MM.1S (cell line): ENCODE results near the gene RARRES2.
"Not testable (repeated sequence)": the region's sequence is repeated elsewhere in the genome, so short reads cannot be mapped to it uniquely, and the experiment has no call there.

Experiments used
- DNase-seq: peaks from one replicate; pipeline ENCODE4 v3.0.0-alpha.2; 2015
- H2AFZ ChIP-seq: fragments of 300-600 bp; sonication (generic); 2 replicates; pipeline ENCODE4 v1.6.0; 2016; ENCODE audit warnings: antibody characterized with exemption, low read length
- H3F3A ChIP-seq: fragments of 300-600 bp; sonication (generic); 2 replicates; pipeline ENCODE4 v1.6.1; 2016; ENCODE audit warnings: mild to moderate bottlenecking, antibody characterized with exemption, low read length, moderate library complexity, mixed read lengths; ENCODE audit not compliant: insufficient read depth
- H3K27ac ChIP-seq: fragments of 300-600 bp; sonication (generic); 2 replicates; pipeline ENCODE4 v1.5.1; 2016; ENCODE audit warnings: mild to moderate bottlenecking, low read length
- H3K27me3 ChIP-seq: fragments of 300-600 bp; sonication (generic); replicated peaks from 2 replicates; pipeline ENCODE4 v1.6.0; 2016; ENCODE audit warnings: low read length; ENCODE audit not compliant: insufficient read depth
- H3K36me3 ChIP-seq: fragments of 300-600 bp; sonication (generic); replicated peaks from 2 replicates; pipeline ENCODE4 v1.6.1; 2016; ENCODE audit warnings: mild to moderate bottlenecking, low read length, mixed read lengths; ENCODE audit not compliant: insufficient read depth
- H3K4me1 ChIP-seq: fragments of 300-600 bp; sonication (generic); 2 replicates; pipeline ENCODE4 v1.6.1; 2016; ENCODE audit warnings: low read length, mixed read lengths
- H3K4me2 ChIP-seq: fragments of 300-600 bp; sonication (generic); 2 replicates; pipeline ENCODE4 v1.6.0; 2016; ENCODE audit warnings: low read depth, low read length
- H3K4me3 ChIP-seq: fragments of 300-600 bp; sonication (generic); 2 replicates; pipeline ENCODE4 v1.5.1; 2016; ENCODE audit warnings: low read length, mixed read lengths
- H3K79me2 ChIP-seq: fragments of 300-600 bp; sonication (generic); 2 replicates; pipeline ENCODE4 v1.6.1; 2016; ENCODE audit warnings: mixed run types, low read length, mixed read lengths
- H3K9ac ChIP-seq: fragments of 300-600 bp; sonication (generic); 2 replicates; pipeline ENCODE4 v1.6.1; 2016; ENCODE audit warnings: low read length, mixed read lengths
- H3K9me2 ChIP-seq: fragments of 300-600 bp; sonication (generic); replicated peaks from 2 replicates; pipeline ENCODE4 v1.6.1; 2016; ENCODE audit warnings: mild to moderate bottlenecking, low read length, mixed read lengths; ENCODE audit not compliant: insufficient read depth
- H3K9me3 ChIP-seq: fragments of 300-600 bp; sonication (generic); replicated peaks from 2 replicates; pipeline ENCODE4 v1.6.1; 2016; ENCODE audit warnings: mild to moderate bottlenecking, low read length, mixed read lengths; ENCODE audit not compliant: insufficient read depth
- H4K20me1 ChIP-seq: fragments of 300-600 bp; sonication (generic); 2 replicates; pipeline ENCODE4 v1.6.1; 2016; ENCODE audit warnings: mild to moderate bottlenecking, low read length, moderate library complexity, mixed read lengths; ENCODE audit not compliant: insufficient read depth
- EZH2 ChIP-seq: fragments of 300-600 bp; sonication (generic); optimal IDR thresholded peaks from 2 replicates; pipeline ENCODE3; 2017; ENCODE audit warnings: low read depth, mild to moderate bottlenecking, antibody characterized with exemption, low read length, mixed read lengths
- EZH2phosphoT487 ChIP-seq: fragments of 300-600 bp; sonication (generic); IDR thresholded peaks from 2 replicates; pipeline ENCODE4 v1.6.1; 2018; ENCODE audit warnings: antibody characterized with exemption, low read length
- TF ChIP-seq, protein P1 (sequence below): fragments of 300-600 bp; sonication (generic); IDR thresholded peaks from 2 replicates; pipeline ENCODE4 v1.5.1; 2016; ENCODE audit warnings: antibody characterized with exemption, low read length, mixed read lengths

RARRES2 gene

DNA sequence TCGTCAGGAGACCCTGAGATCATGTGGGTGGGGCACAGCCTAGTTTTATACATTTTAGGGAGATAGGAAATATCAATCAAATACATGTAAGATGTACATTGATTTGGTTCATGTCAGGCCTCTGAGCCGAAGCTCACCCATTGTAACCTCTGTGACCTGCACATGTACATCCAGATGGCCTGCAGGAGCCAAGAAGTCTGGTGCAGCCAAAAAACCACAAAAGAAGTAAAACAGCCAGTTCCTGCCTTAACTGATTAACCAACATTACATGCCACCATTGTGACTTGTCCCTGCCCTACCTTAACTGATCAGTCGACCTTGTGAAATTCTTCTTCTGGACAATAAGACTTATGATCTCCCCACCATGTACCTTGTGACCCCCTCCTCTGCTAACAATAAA, 34.3 kb downstream of the RARRES2 start:
- H3K79me2 ChIP-seq = peaks cover 23% of the 10 kb centered on the region; the same call in 1 of the 2 replicates
- H2AFZ ChIP-seq = no peak overlapping the region
- H3K27ac ChIP-seq = no peak overlapping the region
- no peak overlapping the region for H3K4me2 ChIP-seq
- H3K36me3 ChIP-seq = no peaks in the 10 kb centered on the region
- H3K9ac ChIP-seq = no peak overlapping the region
- no peaks in the 10 kb centered on the region for H4K20me1 ChIP-seq
- no peak for DNase-seq
- H3F3A ChIP-seq = no peaks in the 10 kb centered on the region
- no peaks in the 10 kb centered on the region for H3K27me3 ChIP-seq
- H3K4me1 ChIP-seq = peaks cover under 1% of the 10 kb centered on the region; the same call in 1 of the 2 replicates
- H3K4me3 ChIP-seq = no peak overlapping the region
- no peaks in the 10 kb centered on the region for H3K9me3 ChIP-seq
- no peak for TF ChIP-seq EZH2phosphoT487
- TF ChIP-seq, protein P1, sequence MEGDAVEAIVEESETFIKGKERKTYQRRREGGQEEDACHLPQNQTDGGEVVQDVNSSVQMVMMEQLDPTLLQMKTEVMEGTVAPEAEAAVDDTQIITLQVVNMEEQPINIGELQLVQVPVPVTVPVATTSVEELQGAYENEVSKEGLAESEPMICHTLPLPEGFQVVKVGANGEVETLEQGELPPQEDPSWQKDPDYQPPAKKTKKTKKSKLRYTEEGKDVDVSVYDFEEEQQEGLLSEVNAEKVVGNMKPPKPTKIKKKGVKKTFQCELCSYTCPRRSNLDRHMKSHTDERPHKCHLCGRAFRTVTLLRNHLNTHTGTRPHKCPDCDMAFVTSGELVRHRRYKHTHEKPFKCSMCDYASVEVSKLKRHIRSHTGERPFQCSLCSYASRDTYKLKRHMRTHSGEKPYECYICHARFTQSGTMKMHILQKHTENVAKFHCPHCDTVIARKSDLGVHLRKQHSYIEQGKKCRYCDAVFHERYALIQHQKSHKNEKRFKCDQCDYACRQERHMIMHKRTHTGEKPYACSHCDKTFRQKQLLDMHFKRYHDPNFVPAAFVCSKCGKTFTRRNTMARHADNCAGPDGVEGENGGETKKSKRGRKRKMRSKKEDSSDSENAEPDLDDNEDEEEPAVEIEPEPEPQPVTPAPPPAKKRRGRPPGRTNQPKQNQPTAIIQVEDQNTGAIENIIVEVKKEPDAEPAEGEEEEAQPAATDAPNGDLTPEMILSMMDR = no peak
- no peak for TF ChIP-seq EZH2
- no peaks in the 10 kb centered on the region for H3K9me2 ChIP-seq

GRCh38 chr7:150306377-150306776, 35.1 kb downstream of the RARRES2 start:
- H3K79me2 ChIP-seq = peaks cover 19% of the 10 kb centered on the region; the same call in 1 of the 2 replicates
- not testable (repeated sequence) for H2AFZ ChIP-seq, H3K9me2 ChIP-seq, H3F3A ChIP-seq, H4K20me1 ChIP-seq, DNase-seq, H3K9ac ChIP-seq, H3K27ac ChIP-seq, H3K9me3 ChIP-seq, H3K27me3 ChIP-seq, H3K36me3 ChIP-seq, H3K4me1 ChIP-seq, H3K4me2 ChIP-seq, H3K4me3 ChIP-seq

DNA sequence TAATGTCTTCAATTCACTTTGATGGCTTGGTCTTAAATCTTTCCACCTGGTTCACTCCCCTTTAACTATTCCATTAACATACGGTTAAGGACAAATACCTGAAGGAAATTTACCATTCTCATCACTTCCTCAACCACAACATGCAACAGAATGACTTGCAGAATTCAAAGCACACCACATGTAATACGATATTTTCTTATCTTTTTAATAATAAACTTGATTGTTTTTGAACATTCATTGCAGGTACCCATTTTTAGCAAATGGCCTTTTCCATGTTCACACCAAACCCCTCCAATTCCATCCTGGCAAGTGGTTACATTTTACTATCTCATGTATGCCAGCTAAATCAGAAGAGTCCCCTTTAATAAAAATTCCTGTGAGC, 35.5 kb downstream of the RARRES2 start:
- H3K4me2 ChIP-seq, H4K20me1 ChIP-seq, H3K36me3 ChIP-seq, H3K9ac ChIP-seq, H3K9me2 ChIP-seq, H3K4me1 ChIP-seq, H3K27me3 ChIP-seq, H3K4me3 ChIP-seq, H3F3A ChIP-seq, DNase-seq, H3K27ac ChIP-seq, H2AFZ ChIP-seq, H3K9me3 ChIP-seq: not testable (repeated sequence)
- peaks cover 14% of the 10 kb centered on the region; the same call in 1 of the 2 replicates for H3K79me2 ChIP-seq

- H3K79me2 ChIP-seq, H3K27me3 ChIP-seq, H3K27ac ChIP-seq, H4K20me1 ChIP-seq, DNase-seq, H3K36me3 ChIP-seq, H3K9me2 ChIP-seq, H3K9me3 ChIP-seq, H3F3A ChIP-seq, H3K4me2 ChIP-seq, H3K4me3 ChIP-seq, H3K4me1 ChIP-seq, H3K9ac ChIP-seq, H2AFZ ChIP-seq: not testable (repeated sequence)
Observed at GRCh38 chr7:150305259-150305902, 36.0 kb downstream of the RARRES2 start.

DNA sequence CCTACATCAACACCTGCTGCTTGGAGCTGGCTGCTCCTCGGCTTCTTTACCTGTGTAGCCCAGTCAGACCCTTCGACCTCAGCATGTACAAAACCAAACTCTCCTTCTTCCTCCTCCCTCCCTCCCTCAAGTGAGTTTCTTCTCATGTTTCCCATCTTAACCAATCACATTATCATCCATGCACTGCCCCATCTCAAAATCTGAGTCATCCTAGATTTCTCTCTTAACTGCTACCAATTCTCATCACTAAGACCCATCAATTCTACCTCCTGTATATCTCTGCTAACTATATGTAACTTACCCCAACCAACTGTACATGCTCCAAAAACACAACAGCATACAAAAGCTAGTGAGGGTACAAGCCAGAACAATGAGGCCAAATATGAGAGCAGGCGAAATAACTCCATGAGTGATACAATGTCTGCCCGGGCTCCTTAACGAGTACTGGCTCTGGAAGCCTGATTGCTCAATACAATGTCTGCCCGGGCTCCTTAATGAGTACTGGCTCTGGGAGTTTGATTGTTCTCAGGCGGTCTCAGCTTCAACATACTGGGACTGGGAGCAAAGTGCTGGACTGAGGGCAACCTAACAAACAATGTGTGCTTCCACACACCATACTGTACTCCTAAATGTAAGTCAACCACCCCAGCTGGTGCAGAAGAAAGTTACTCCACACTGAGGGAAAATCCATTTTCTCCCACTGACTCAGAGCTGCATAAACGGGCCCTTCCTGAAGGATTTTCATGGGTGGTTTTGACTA, 36.8 kb downstream of the RARRES2 start:
- not testable (repeated sequence) for H3K9me3 ChIP-seq, DNase-seq, H3K4me3 ChIP-seq, H3K27ac ChIP-seq, H3K36me3 ChIP-seq, H3F3A ChIP-seq, H3K79me2 ChIP-seq, H3K4me2 ChIP-seq, H3K9ac ChIP-seq, H3K9me2 ChIP-seq, H3K4me1 ChIP-seq, H3K27me3 ChIP-seq, H4K20me1 ChIP-seq, H2AFZ ChIP-seq

DNA sequence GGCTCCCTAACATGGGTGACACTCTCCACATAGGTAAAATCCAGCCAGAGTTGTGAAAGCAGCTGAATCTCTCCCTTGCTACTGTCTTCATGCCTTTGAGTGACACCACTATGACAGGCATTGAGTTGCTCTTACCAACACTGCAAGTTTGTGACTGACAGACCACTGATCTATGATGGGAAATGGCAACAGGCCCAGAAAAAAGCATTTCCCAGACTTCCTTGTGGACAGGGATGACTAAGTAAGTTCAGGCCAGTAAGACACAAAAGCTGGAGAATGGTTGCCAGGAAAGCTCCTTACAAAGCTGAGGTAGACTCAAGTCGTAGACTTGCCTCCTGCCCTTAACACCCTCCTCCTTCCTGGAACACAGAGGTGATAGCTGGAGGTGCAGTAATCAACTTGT, 38.5 kb downstream of the RARRES2 start:
- H3K9ac ChIP-seq, H4K20me1 ChIP-seq, H3K4me3 ChIP-seq, H3K4me1 ChIP-seq, H3K79me2 ChIP-seq, H3K27me3 ChIP-seq, H3K9me2 ChIP-seq, H2AFZ ChIP-seq, H3K36me3 ChIP-seq, DNase-seq, H3K9me3 ChIP-seq, H3F3A ChIP-seq, H3K4me2 ChIP-seq, H3K27ac ChIP-seq: not testable (repeated sequence)

DNA sequence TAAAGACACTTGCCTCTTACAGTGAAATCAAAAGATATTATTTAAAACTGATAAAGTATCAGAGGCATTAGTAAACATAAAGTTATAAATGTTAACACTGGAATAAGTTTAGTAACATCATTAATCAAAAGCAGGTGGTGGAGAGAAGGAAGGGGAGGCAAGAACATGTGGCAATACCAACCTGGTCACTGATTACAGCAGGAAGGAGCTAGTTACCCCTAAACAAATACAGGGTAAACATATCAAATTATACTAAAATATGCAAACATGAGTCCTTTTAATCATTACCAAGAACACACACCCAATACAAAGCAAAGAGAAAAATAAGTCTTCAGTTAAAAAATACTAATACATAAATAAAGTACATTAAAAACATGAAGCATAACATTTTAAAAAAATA, 43.5 kb downstream of the RARRES2 start:
- H3K79me2 ChIP-seq, H3F3A ChIP-seq, H3K9me3 ChIP-seq, H3K4me2 ChIP-seq, DNase-seq, H4K20me1 ChIP-seq, H2AFZ ChIP-seq, H3K27me3 ChIP-seq, H3K4me1 ChIP-seq, H3K9me2 ChIP-seq, H3K27ac ChIP-seq, H3K36me3 ChIP-seq, H3K4me3 ChIP-seq, H3K9ac ChIP-seq: not testable (repeated sequence)
